22Rv1 (cell line): Measurements from ENCODE around the gene SLC5A5.

ENCODE experiments used
- H3K27ac ChIP-seq: fragments of 450-650 bp; 2 replicates; pipeline ENCODE4 v1.5.1; 2017
- CTCF ChIP-seq: fragments of 450-650 bp; IDR thresholded peaks from 2 replicates; pipeline ENCODE4 v1.5.1; 2017; ENCODE audit warnings: mild to moderate bottlenecking
- ZFX ChIP-seq: fragments of 450-650 bp; IDR thresholded peaks from 2 replicates; pipeline ENCODE4 v1.6.1; 2017; ENCODE audit warnings: antibody characterized with exemption, borderline replicate concordance

Gene SLC5A5

GRCh38 chr19:17889609-17890214 lies 18.0 kb downstream of the SLC5A5 start:
- no peak overlapping the region for H3K27ac ChIP-seq
- TF ChIP-seq CTCF: no peak
- no peak for TF ChIP-seq ZFX

GRCh38 chr19:17893766-17894165 lies 22.0 kb downstream of the SLC5A5 start:
- TF ChIP-seq ZFX (no peak), CTCF (no peak)
- no peak overlapping the region for H3K27ac ChIP-seq

GRCh38 chr19:17902701-17903100 lies 31.0 kb downstream of the SLC5A5 start:
- no peak overlapping the region for H3K27ac ChIP-seq
- TF ChIP-seq CTCF (no peak), ZFX (no peak)

- no peak for TF ChIP-seq CTCF
- TF ChIP-seq ZFX: no peak
- no peak overlapping the region for H3K27ac ChIP-seq
These were observed 36.5 kb downstream of the SLC5A5 start for GRCh38 chr19:17908244-17908643.

GRCh38 chr19:17909003-17909732 lies 37.4 kb downstream of the SLC5A5 start:
- TF ChIP-seq CTCF: no peak
- TF ChIP-seq ZFX: no peak
- no peak overlapping the region for H3K27ac ChIP-seq

- TF ChIP-seq CTCF: no peak
- no peak for TF ChIP-seq ZFX
- no peak overlapping the region for H3K27ac ChIP-seq
These were observed 39.1 kb downstream of the SLC5A5 start for GRCh38 chr19:17910791-17911360.
